A549 (cell line): ENCODE results near the gene KHDC4. TPM values are rescaled to one million over a fixed set of nuclear protein-coding genes. Genes with fewer than 3 reads are reported as not detected.
A peak's percentile ranks its signal among the peaks of the same experiment; 100 is the strongest.

Experiments used
- ATAC-seq, 2 experiments: fragments of 200-7000 bp in 1 of 2; fragments of >200 bp in 1 of 2; cut with Nextera tagmentation in 1 of 2; cut with Tn5 transposase in 1 of 2; 3 replicates each; pipeline versions ENCODE4 v1.8.0 to v1.9.1; 2018 to 2020; ENCODE audit warnings: mild to moderate bottlenecking in 1 of 2, moderate library complexity in 1 of 2
- CTCF ChIA-PET: fragments of 300-600 bp; sonication (Branson Sonifier 250); formaldehyde crosslinking; extraction: SDS; loops from one replicate; lab custom pipeline; 2021; ENCODE audit warnings: antibody characterized with exemption, inconsistent platforms; lab: Yijun Ruan, JAX
- POLR2A ChIA-PET: fragments of 350-600 bp; formaldehyde crosslinking; extraction: SDS; loops from one replicate; lab custom pipeline; 2021; ENCODE audit warnings: antibody characterized with exemption, inconsistent platforms; lab: Yijun Ruan, JAX
- DNase-seq, 2 experiments: peaks; one replicate each; pipeline versions ENCODE4 v3.0.0 to v3.0.0-alpha.2; 2011 to 2016; ENCODE audit warnings: low read depth in 1 of 2, low spot score in 1 of 2
- FAIRE-seq: peaks from 2 replicates; lab custom pipeline; 2011; peaks lifted over from hg19 to GRCh38; lab: Jason Lieb, UNC
- H3K27ac ChIP-seq, 2 experiments: fragments of >200 bp; sonication (Bioruptor Twin); formaldehyde crosslinking; 3 replicates each; pipeline ENCODE4 v1.5.1; 2016 to 2017
- H3K4me1 ChIP-seq: fragments of >200 bp; sonication (Bioruptor Twin); formaldehyde crosslinking; 3 replicates; pipeline ENCODE4 v1.6.1; 2016
- H3K4me2 ChIP-seq: fragments of >200 bp; sonication (Bioruptor Twin); formaldehyde crosslinking; 3 replicates; pipeline ENCODE4 v1.6.1; 2016
- H3K4me3 ChIP-seq: fragments of >200 bp; sonication (Bioruptor Twin); formaldehyde crosslinking; 3 replicates; pipeline ENCODE4 v1.5.1; 2016
- H3K9me3 ChIP-seq: fragments of >200 bp; sonication (Bioruptor Twin); formaldehyde crosslinking; 3 replicates; pipeline ENCODE4 v1.6.1; 2016
- CBX2 ChIP-seq: fragments of 200-600 bp; sonication (generic); IDR thresholded peaks from 2 replicates; pipeline ENCODE4 v1.6.1; 2016; ENCODE audit warnings: low read depth, mild to moderate bottlenecking, borderline replicate concordance
- CHD2 ChIP-seq: fragments of 150-350 bp; IDR thresholded peaks from 2 replicates; pipeline ENCODE4 v1.6.1; 2014; ENCODE audit warnings: low read length; ENCODE audit not compliant: partially characterized antibody
- EP300 ChIP-seq, 2 experiments: fragments of >200 bp; sonication (Bioruptor Twin); formaldehyde crosslinking; IDR thresholded peaks; 2 replicates in 1 of 2; 3 replicates in 1 of 2; pipeline ENCODE4 v1.6.1; 2016 to 2017
- FOSB ChIP-seq: fragments of 250-450 bp; sonication (Bioruptor Pico); IDR thresholded peaks from 2 replicates; pipeline ENCODE4 v1.5.0; 2020; ENCODE audit warnings: mild to moderate bottlenecking, moderate library complexity
- FOSL2 ChIP-seq, 2 experiments: fragments of 450-650 bp in 1 of 2; fragments of >200 bp in 1 of 2; sonication (Bioruptor Twin) in 1 of 2; formaldehyde crosslinking; IDR thresholded peaks; 2 replicates each; pipeline versions ENCODE4 v1.5.0 to v1.6.1; 2016 to 2020; ENCODE audit warnings: mild to moderate bottlenecking in 1 of 2, moderate library complexity in 1 of 2
- JUN ChIP-seq, 2 experiments: fragments of >200 bp; sonication (Bioruptor Twin); formaldehyde crosslinking; IDR thresholded peaks; 2 replicates in 1 of 2; 3 replicates in 1 of 2; pipeline ENCODE4 v1.6.1; 2016 to 2017
- JUNB ChIP-seq: fragments of >200 bp; sonication (Bioruptor Twin); formaldehyde crosslinking; IDR thresholded peaks from 2 replicates; pipeline ENCODE4 v1.6.1; 2016
- MAFK ChIP-seq: fragments of 450-650 bp; IDR thresholded peaks from 2 replicates; pipeline ENCODE4 v1.6.1; 2014; ENCODE audit not compliant: partially characterized antibody
- MYC ChIP-seq: IDR thresholded peaks from 2 replicates; pipeline ENCODE4 v1.6.1; 2012; ENCODE audit warnings: mild to moderate bottlenecking, inconsistent platforms, low read length, improper control_type of control experiment, borderline replicate concordance
- NFE2L2 ChIP-seq: fragments of 150-350 bp; conservative IDR thresholded peaks from 2 replicates; pipeline ENCODE4 v1.6.1; 2014; ENCODE audit warnings: low read length
- NPAS2 ChIP-seq: fragments of 250-450 bp; sonication (Bioruptor Pico); IDR thresholded peaks from 2 replicates; pipeline ENCODE4 v1.8.0; 2022; ENCODE audit warnings: mild to moderate bottlenecking, moderate library complexity, borderline replicate concordance
- PHF8 ChIP-seq: fragments of 200-600 bp; sonication (generic); IDR thresholded peaks from 2 replicates; pipeline ENCODE4 v1.6.1; 2016; ENCODE audit warnings: low read depth, mild to moderate bottlenecking, antibody characterized with exemption, moderate library complexity, borderline replicate concordance
- POLR2AphosphoS2 ChIP-seq: conservative IDR thresholded peaks from 2 replicates; pipeline ENCODE4 v1.6.1; 2012; ENCODE audit warnings: low read length, improper control_type of control experiment, inconsistent platforms
- RAD21 ChIP-seq, 2 experiments: fragments of >200 bp in 1 of 2; sonication (Bioruptor Twin) in 1 of 2; formaldehyde crosslinking in 1 of 2; IDR thresholded peaks in 1 of 2; conservative IDR thresholded peaks in 1 of 2; 2 replicates in 1 of 2; 3 replicates in 1 of 2; pipeline ENCODE4 v1.6.1; 2012 to 2018; ENCODE audit warnings: inconsistent platforms in 1 of 2
- RFX5 ChIP-seq: fragments of 450-650 bp; IDR thresholded peaks from 2 replicates; pipeline ENCODE4 v1.7.1; 2014; ENCODE audit warnings: antibody characterized with exemption, mild to moderate bottlenecking, moderate library complexity
- SREBF2 ChIP-seq: fragments of 450-650 bp; IDR thresholded peaks from 2 replicates; pipeline ENCODE4 v1.6.1; 2014; ENCODE audit warnings: mild to moderate bottlenecking, moderate library complexity
- TFCP2L1 ChIP-seq: fragments of 250-450 bp; sonication (Bioruptor Pico); IDR thresholded peaks from 2 replicates; pipeline ENCODE4 v1.5.0; 2021; ENCODE audit warnings: mild to moderate bottlenecking
- ZC3H11A ChIP-seq: fragments of 450-650 bp; IDR thresholded peaks from 2 replicates; pipeline ENCODE4 v1.6.1; 2014; ENCODE audit warnings: antibody characterized with exemption, mild to moderate bottlenecking
- WGBS: methylation state at CpG from one replicate; pipeline ENCODE4 v1.1.6; 2017; ENCODE audit errors: missing lambda C conversion rate; 5-methylcytosine and 5-hydroxymethylcytosine counted together
- polyA plus RNA-seq, 4 experiments: library from polyadenylated mRNA; depleted of rRNA in 3 of 4; stranded (reverse); fragments of >200 nt; fragmentation: RNase III in 1 of 4; extraction: RNeasy Plus Mini Kit Qiagen cat#74134 plus additional on column Dnase treatment in 1 of 4; gene quantifications; 2 replicates in 3 of 4; 3 replicates in 1 of 4; pipeline ENCODE4 v1.2.3, GENCODE V29; 2011 to 2017
- TF ChIP-seq, protein P1 (sequence below): fragments of >200 bp; sonication (Bioruptor Twin); formaldehyde crosslinking; IDR thresholded peaks from 2 replicates; pipeline ENCODE4 v1.6.1; 2016
- TF ChIP-seq, protein P2 (sequence below): fragments of 450-650 bp; IDR thresholded peaks from 2 replicates; pipeline ENCODE4 v1.6.1; 2014; ENCODE audit warnings: antibody characterized with exemption
- TF ChIP-seq, protein P3 (sequence below): IDR thresholded peaks from 2 replicates; pipeline ENCODE4 v1.6.1; 2012
- TF ChIP-seq, protein P4 (sequence below): fragments of 250-450 bp; sonication (Bioruptor Pico); IDR thresholded peaks from 2 replicates; pipeline ENCODE4 v1.5.0; 2020; ENCODE audit warnings: low read depth, mild to moderate bottlenecking, moderate library complexity
- TF ChIP-seq, protein P5 (sequence below): IDR thresholded peaks from 2 replicates; pipeline ENCODE4 v1.6.1; 2012; ENCODE audit warnings: low read depth, borderline replicate concordance
- TF ChIP-seq, protein P6 (sequence below): fragments of 250-450 bp; sonication (Bioruptor Pico); IDR thresholded peaks from 2 replicates; pipeline ENCODE4 v1.5.0; 2021; ENCODE audit warnings: mild to moderate bottlenecking, moderate library complexity, borderline replicate concordance

Gene KHDC4
- polyA plus RNA-seq, 2 of the 4 experiments (the other 2 are of a cell fraction), result 37.7 to 72.3 TPM

DNA sequence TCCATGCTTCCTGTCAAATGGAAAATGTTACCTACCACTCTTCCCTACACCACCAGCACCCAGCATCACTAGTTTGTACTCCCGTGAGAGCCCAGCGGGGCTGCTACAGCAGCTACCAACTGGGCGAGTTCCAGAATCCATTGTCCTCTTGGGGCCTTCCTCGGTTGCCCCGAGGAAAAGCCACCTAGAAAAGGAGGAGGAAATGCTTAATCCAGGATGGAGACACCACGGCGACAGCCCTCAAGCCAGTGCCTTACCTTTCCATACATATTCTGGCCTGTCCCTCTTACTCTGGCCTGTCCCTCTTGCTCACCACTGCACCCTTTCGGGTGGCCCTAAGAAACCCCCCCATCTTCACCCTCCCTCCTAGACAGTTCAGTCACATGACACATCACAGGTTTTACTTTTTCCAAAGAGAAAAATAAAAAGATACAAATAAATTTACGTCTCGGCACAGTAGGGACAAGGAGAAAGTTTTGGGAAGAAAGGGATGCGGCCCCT lies 23.5 kb downstream of the KHDC4 start:
- no peak for FAIRE-seq
- Histone ChIP-seq H3K9me3 (no peaks in the 10 kb centered on the region), H3K4me1 (peaks cover 20% of the 10 kb centered on the region), H3K4me3 (peak overlapping the region; percentile 67), H3K4me2 (peak overlapping the region; percentile 80), H3K27ac (peak overlapping the region; percentile 84 to 96)
- ChIA-PET POLR2A (interaction anchor here (1.0 kb wide), 1 partner anchor 28 kb away, joined by 3 read pairs; no protein-coding TSS in a partner anchor), CTCF (interaction anchor here (0.6 kb wide), 1 partner anchor 242 kb away, joined by 3 read pairs; no protein-coding TSS in a partner anchor)
- no peak for TF ChIP-seq TFCP2L1 (CRISPR knock-in tag)
- TF ChIP-seq CBX2, result no peak
- TF ChIP-seq JUNB, result no peak
- TF ChIP-seq, protein P1, sequence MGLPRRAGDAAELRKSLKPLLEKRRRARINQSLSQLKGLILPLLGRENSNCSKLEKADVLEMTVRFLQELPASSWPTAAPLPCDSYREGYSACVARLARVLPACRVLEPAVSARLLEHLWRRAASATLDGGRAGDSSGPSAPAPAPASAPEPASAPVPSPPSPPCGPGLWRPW, result no peak
- TF ChIP-seq POLR2AphosphoS2, result no peak
- no peak for TF ChIP-seq FOSB (CRISPR knock-in tag)
- no peak for TF ChIP-seq JUN (IDR thresholded peaks at IDR 0.05)
- TF ChIP-seq SREBF2, result no peak
- TF ChIP-seq, protein P2, sequence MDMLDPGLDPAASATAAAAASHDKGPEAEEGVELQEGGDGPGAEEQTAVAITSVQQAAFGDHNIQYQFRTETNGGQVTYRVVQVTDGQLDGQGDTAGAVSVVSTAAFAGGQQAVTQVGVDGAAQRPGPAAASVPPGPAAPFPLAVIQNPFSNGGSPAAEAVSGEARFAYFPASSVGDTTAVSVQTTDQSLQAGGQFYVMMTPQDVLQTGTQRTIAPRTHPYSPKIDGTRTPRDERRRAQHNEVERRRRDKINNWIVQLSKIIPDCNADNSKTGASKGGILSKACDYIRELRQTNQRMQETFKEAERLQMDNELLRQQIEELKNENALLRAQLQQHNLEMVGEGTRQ, result peak; percentile 77
- TF ChIP-seq RAD21 (conservative IDR thresholded peaks at IDR 0.05 in 1 of 2, IDR thresholded peaks at IDR 0.05 in 1 of 2), result peak in 1 of 2 experiments; percentile 13; a peak in 1 of 5 replicates
- TF ChIP-seq MYC, result no peak
- TF ChIP-seq, protein P3, sequence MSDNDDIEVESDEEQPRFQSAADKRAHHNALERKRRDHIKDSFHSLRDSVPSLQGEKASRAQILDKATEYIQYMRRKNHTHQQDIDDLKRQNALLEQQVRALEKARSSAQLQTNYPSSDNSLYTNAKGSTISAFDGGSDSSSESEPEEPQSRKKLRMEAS, result no peak
- TF ChIP-seq, protein P4, sequence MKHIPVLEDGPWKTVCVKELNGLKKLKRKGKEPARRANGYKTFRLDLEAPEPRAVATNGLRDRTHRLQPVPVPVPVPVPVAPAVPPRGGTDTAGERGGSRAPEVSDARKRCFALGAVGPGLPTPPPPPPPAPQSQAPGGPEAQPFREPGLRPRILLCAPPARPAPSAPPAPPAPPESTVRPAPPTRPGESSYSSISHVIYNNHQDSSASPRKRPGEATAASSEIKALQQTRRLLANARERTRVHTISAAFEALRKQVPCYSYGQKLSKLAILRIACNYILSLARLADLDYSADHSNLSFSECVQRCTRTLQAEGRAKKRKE (CRISPR knock-in tag), result no peak
- TF ChIP-seq ZC3H11A, result no peak
- TF ChIP-seq PHF8, result 0 out of 2 replicates have a peak, but pooled peaks have one; percentile 20
- TF ChIP-seq, protein P5, sequence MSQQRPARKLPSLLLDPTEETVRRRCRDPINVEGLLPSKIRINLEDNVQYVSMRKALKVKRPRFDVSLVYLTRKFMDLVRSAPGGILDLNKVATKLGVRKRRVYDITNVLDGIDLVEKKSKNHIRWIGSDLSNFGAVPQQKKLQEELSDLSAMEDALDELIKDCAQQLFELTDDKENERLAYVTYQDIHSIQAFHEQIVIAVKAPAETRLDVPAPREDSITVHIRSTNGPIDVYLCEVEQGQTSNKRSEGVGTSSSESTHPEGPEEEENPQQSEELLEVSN, result no peak
- no peak for TF ChIP-seq CHD2
- TF ChIP-seq EP300 (IDR thresholded peaks at IDR 0.05), result no peak
- TF ChIP-seq, protein P6, sequence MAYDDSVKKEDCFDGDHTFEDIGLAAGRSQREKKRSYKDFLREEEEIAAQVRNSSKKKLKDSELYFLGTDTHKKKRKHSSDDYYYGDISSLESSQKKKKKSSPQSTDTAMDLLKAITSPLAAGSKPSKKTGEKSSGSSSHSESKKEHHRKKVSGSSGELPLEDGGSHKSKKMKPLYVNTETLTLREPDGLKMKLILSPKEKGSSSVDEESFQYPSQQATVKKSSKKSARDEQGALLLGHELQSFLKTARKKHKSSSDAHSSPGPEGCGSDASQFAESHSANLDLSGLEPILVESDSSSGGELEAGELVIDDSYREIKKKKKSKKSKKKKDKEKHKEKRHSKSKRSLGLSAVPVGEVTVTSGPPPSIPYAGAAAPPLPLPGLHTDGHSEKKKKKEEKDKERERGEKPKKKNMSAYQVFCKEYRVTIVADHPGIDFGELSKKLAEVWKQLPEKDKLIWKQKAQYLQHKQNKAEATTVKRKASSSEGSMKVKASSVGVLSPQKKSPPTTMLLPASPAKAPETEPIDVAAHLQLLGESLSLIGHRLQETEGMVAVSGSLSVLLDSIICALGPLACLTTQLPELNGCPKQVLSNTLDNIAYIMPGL (CRISPR knock-in tag), result no peak
- no peak for TF ChIP-seq FOSL2 (IDR thresholded peaks at IDR 0.05)
- TF ChIP-seq FOSL2 (CRISPR knock-in tag; IDR thresholded peaks at IDR 0.05), result no peak
- no peak for TF ChIP-seq RFX5
- 4% methylated on average over 11 of the region's 11 CpGs for WGBS
- peak; percentile 80 to 84 for ATAC-seq
- peak in 1 of 2 experiments; percentile 59 for DNase-seq

DNA sequence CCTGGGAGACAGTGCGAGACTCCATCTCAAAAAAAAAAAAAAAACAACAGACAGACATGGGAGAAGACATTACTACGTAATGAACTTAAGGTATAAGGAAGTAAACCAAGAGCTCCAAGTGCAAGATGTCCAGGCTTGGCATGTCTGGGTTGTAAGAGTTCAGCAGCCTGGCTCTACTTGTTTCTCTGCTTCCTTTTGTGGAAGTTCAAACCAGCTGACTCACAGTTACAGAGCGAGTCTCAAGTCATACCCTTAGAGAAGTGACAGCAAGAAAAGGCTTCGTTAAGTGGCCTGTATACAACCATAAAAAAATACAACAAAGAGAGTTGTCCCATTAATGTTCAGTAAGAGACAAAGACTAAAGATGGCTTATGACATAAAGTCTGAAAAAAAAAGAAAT lies 24.3 kb downstream of the KHDC4 start:
- 60% methylated on average over 4 of the region's 4 CpGs for WGBS
- peak in 1 of 2 experiments; percentile 53 for DNase-seq
- POLR2A ChIA-PET, result no interaction called here
- 0 out of 6 replicates have a peak, but pooled peaks of 1 of the 2 experiments have one; percentile 3 for ATAC-seq
- H3K27ac ChIP-seq, result peak overlapping the region; percentile 84 to 96
- peaks cover 20% of the 10 kb centered on the region for H3K4me1 ChIP-seq
- TF ChIP-seq MYC (no peak), NPAS2 (CRISPR knock-in tag) (no peak), NFE2L2 (0 out of 2 replicates have a peak, but pooled peaks have one; percentile 2), EP300 (IDR thresholded peaks at IDR 0.05) (no peak), MAFK (peak; percentile 23)
- TF ChIP-seq, all 56 proteins: peak for 2
- peak overlapping the region; percentile 80 for H3K4me2 ChIP-seq
- H3K9me3 ChIP-seq, result no peaks in the 10 kb centered on the region
- no peak for FAIRE-seq
- CTCF ChIA-PET, result interaction anchor here (0.6 kb wide), 2 partner anchors 92 to 242 kb away, joined by 3 to 4 read pairs; no protein-coding TSS in a partner anchor
- H3K4me3 ChIP-seq, result peak overlapping the region; percentile 67
